Inflammatory macrophage (primary cell): ENCODE measurements around the gene CAND2.

Experiments used
- DNase-seq, 2 donors: peaks; one replicate each; pipeline ENCODE4 v3.0.0-alpha.2; 2020 to 2022
- total RNA-seq, 18 experiments: gene quantifications; one replicate each; lab custom pipeline; 2026; ENCODE audit warnings: mixed read lengths in 6 of 18, inconsistent platforms in 2 of 18; lab: John Stamatoyannopoulos, UW

The CAND2 gene
- total RNA-seq: 0 to 0.49 (median 0.15) reads per million in 18 experiments

- peak in 1 of 2 donors; percentile 14 for DNase-seq
Measured at GRCh38 chr3:12796171-12797123, at the start of gene CAND2. TSS of gene CAND2 (plus strand) at chr3:12796680. CDS start at chr3:12796721, 41 bp downstream.

DNA sequence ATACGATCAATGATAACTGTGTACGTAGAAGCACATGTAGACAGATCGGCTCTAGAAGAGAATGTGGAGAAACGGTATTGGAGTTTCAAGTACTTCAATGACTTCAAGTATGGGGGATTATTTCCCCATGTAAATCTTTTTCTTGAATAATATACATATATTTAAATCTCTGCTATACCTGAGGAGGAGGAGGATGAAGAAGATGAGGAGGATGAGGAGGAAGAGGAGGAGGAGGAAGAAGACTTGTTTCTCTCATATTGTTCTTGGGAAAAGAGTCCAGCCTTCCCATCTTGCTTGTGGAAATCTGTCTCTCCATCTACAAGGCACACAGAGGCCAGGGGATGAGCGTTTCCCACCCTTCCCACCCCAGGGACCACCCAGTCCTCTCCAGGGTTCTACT lies 48.0 kb upstream of the CAND2 start:
- no peak for DNase-seq

DNA sequence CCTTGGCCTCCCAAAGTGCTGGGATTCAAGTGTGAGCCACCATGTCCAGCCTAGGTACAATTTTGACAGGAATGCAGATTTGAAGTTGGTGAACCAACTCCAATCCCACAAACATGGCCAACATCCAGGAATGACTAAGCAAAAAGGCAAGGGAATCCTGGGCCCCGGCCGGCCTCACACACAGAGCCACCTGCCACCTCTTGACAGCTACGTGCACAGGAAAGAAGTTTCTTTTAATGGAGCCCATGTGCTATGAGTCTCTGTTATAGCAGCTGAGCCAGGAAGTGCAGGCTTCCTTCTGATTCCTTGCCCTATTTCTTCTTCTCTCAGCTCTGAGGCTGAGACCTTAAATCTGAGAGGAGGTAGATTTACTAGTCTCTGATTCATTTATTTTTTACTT lies 46.3 kb upstream of the CAND2 start:
- DNase-seq: no peak

DNA sequence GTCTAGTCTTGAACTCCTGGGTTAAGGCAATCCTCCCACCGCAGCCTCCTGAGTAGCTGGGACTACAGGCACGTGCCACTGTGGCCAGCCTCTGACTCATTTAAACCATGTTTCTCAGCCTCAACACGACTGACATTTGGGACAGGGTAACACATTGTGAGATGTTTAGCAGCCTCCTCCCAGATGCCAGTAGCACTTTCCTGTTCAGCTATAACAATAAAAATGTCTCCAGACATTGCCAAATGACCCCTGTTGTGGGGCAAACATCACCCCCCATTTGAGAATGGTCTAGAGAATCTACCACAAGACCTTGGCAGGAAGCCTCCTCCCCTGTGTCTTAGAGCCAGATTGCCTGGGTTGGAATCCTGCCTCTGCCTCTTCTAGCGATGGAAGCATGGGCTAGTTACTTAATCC lies 45.8 kb upstream of the CAND2 start:
- peak; percentile 25 to 44 for DNase-seq

- DNase-seq: no peak
Measured at GRCh38 chr3:12751571-12751970, 44.9 kb upstream of the CAND2 start.

DNA sequence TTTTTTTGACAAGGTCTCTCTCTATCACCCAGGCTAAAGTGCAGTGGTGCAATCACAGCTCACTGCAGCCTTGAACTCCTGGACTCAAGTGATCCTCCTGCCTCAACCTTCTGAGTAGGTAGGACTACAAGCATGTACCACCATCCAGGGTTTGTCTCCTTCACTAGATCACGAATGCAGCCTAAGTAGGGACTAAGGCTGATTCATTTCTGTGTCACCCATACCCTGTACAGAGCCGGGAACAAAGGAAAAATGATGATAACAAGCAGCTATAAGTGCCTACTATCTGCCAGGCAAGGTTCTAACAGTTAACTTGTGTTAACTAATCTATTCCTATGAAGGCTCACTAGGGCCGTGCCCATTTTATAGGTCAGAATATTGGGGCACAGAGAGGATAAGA lies 44.4 kb upstream of the CAND2 start:
- DNase-seq: no peak

DNA sequence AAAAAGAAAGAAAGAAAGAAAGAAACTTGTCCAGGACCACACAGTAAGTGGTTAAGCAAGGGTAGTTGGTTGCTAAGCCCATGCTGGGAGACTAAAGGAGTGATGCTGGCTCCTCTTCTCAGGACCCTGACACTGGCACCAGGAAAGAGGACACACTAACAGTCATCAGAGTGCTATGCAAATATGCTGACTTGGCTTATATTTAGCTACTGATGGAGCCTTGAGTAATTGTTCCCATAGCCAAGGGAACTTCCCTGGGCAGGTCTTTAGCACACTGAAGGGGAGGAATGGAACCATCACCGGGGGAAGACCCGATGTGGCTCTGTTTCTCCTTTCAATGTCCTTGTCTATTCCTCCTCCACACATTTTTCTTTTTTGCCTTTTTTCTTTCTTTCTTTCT lies 43.7 kb upstream of the CAND2 start:
- DNase-seq: no peak

DNA sequence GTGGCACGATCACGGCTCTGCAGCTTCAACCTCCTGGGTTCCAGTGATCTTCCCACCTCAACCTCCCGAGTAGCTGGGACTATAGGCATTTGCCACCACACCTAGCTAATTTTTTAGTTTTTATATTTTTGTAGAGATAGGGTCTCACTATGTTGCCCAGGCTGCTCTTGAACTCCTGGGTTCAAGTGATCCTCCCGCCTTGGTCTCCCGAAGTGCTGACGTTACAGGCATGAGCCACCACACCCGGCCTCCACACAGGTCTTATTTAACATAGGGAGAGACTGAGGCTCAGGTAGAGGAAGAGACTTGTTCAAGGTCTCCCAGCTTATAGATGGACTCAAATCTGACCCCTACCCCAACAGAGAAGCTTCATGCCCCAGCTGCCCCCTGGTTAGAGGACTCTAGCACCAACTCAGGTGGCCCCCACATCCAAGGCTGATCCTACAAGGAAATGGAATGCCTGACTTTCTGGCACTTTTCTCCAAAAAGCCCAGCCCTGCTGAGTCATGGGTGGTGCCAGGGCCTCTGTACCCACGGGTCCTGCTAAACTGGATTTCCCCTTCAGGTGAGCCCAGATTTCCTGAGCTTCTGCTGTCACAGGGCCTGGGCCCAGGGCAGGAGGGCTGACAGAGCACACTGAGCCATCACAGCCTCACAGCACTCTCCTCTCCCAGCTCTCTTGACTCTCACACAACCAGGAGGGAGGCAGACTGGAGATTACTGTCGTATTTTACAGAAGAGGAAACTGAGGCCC lies 43.0 kb upstream of the CAND2 start:
- DNase-seq: no peak

- DNase-seq: no peak
Measured at GRCh38 chr3:12754313-12754712, 42.2 kb upstream of the CAND2 start.

DNA sequence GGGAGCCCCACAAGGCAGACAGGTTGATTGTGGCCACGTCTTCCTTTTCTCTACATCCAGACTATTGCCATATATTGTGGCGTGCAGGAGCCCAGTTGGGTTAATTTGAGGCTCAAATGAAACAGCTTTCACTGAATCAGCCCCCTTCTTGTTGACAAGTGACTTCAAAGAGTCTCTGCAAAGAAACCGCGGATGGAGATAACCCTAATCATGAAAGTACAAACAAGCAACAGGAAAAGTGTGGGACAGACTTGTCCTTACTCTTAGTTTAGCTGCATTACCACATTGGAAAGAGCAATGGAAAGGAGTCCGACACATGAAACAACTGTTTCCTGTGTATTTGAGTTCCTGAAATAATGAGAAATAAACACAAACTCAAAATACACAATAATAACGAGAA lies 40.7 kb upstream of the CAND2 start:
- no peak for DNase-seq

DNA sequence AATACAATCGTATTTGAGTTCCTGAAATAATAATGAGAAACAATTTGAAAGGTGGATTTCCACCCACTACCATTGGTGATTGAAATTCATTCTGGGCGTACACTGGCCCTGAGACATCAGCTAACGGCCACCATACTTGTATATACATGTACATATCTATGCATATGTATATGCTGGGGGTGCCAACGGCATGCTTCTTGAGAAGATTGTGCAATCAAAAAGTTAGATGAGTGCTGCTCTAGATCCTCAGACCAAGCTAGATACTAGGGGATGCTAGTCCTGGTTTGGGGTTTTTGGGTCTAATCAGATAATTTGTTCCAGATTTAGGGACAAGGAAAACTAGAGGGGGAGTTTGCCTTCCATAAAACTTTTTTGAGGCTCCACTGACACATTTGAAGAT lies 40.3 kb upstream of the CAND2 start:
- no peak for DNase-seq

GRCh38 chr3:12756635-12757034 lies 39.8 kb upstream of the CAND2 start:
- no peak for DNase-seq

DNA sequence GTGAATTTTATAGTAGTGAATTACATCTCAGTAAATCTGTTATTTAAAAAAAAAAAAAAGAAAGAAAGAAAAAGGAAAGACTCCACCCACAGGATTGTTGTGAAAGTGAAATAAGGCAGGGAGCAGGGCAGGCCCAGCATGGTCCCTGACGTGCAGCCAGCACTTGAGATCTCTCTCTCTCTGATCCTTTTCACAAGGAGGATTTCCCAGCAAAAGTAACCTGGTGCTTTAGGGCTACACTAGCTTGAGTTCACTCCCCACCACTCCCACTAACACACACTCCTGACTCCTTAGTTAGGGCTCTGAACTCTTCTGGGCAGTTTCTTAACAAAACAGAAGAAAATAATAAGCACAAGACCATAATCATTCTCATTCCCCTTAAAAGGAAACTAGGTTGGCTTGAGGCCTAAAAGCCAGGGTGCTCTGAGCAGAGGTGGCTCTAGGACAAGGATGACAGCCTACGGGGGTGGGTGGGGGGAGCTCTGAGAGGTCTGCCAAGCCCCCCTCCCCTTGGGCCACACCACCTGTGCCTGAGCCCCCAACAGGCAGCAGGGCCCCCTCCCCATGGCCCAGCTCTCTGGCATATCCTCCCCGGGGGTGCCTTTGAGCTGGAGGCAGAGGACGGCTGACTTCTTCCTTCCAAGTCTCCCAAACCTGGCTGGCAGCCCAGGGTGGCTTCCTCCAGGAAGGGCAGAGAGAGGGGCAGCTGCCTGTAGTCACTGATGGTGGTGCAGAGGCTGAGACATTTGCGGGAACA lies 38.3 kb upstream of the CAND2 start:
- peak; percentile 13 to 32 for DNase-seq

GRCh38 chr3:12759097-12759679 lies 37.3 kb upstream of the CAND2 start, which contains the start of gene TMEM40:
TSS of gene TMEM40 (minus strand) at chr3:12759259. CDS start at chr3:12749832, 9,427 bp downstream.
- DNase-seq: no peak

DNA sequence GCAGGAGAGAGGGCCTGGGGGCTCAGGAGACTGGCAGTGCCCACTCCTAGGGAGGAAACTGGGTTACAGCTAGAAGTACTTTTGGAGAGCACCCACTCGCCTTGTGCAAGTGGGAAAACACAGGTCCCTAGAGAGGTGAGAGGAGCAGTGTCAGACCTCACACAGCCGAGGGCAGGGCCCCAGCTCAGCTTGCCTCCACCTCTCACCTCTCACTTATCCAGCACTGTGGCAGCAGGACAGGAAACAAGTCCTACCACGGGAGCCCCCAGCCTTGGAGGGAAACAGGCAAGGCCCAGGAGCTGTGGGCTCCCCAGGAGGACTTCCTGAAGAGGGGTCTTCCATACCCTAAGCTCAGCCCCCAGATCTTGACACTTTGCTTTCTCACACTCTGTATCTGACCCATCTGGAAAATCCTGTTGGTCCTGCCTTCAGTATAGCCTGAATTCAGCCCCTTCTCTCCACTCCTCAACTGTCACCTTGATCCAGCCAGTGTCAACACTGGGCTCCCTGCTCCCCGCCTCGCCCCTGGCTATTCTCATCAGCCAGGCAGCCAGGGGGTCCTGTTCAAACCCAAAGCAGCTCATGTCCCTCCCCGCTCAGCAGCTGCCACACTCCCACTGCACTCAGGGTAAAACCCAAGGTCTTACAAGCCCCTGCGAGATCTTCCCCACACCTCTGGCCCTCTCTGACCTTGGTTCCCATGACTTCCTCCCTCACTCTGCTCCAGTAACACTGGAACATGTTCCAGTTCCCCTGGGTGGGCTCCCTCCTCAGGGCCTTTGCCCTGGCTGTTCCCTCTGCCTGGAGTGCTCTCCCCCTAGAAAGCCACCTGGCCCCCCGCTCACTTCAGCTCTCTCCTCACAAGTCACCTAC lies 36.6 kb upstream of the CAND2 start:
- no peak for DNase-seq

DNA sequence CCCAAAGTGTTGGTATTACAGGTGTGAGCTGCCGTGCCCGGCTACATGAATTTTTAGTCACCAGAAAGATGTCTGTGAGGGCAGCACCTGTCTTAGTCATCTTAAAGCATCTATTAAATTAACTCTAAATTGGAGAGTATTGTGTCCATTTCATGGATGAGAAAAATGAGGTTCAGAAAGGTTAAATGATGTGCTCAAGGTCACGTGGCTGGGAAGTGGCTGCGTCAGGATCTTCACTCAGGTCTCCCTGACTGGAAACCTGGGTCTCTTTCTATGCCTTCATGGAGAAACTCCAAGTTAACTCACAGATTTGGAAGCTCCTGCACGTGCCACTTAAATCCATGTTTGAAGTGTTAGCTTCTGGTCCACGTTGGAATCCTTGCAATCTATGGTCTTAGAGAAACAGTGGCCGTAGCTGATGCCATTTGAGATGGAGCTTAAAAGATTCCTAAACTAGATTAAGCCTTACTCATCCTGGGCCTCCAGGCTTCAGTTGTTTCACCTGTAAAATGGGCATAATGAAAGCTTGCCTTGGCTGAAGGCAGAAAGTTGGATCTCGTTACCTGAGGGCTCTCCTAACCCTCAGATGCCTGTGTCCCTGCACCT lies 32.2 kb upstream of the CAND2 start:
- DNase-seq: no peak

DNA sequence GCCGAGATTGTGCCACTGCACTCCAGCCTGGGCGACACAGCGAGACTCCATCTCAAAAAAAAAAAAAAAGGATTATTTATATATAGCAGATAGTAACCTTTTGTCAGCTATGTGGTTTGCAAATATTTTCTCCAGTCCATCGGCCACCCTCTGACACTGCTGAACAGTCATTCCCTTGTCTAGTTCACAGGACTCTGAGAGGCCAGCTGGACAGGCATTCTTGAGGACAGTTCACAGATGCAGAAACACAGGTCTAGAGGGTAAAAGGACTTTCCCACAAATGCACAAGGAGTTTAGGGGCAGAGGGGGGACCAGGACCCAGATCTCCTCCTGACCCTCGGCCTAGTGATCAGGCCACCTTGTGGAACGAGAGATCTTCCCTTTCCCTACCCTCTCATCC lies 29.9 kb upstream of the CAND2 start:
- DNase-seq: no peak

- DNase-seq: no peak
Measured at GRCh38 chr3:12768579-12769527, 27.6 kb upstream of the CAND2 start.

DNA sequence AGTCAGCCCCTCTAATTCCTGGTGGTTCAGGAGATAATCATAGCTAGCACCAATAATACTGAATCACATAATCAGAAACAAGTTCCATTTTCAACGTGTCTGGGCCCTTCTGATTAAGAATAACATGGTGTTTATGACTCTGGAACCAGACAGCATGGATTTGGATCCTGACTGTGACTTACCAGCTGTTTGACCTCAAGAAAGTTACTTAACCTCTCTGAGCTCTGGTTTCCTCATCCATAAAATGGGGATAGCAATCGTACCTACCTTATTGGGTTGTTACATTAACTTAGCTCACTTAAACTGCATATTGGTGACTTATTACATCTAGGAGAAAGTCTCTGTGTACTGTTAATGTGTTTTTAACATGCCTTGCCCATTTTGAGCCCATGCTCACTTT lies 26.7 kb upstream of the CAND2 start:
- no peak for DNase-seq

DNA sequence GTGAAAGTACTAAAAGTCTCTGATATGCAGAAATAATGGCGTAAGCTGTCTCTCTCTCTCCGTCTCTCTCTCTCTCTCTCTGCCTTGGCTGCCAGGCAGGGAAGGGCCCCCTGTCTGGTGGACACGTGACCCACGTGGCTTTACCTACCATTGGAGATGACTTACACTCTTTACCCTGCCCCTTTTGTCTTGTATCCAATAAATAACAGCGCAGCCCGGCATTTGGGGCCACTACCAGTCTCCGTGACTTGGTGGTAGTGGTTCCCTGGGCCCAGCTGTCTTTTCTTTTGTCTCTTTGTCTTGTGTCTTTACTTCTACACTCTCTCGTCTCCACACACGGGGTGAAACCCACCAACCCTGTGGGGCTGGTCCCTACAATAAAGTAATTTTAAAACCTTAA lies 25.2 kb upstream of the CAND2 start:
- no peak for DNase-seq
